Stomach (tissue), 4 donors: Measurements from ENCODE around the gene TOGARAM1.

ENCODE experiments used
- CTCF ChIP-seq, 7 experiments: fragments of 450-650 bp in 4 of 7; fragments of 200-600 bp in 3 of 7; sonication (generic) in 3 of 7; IDR thresholded peaks; one replicate each; pipeline ENCODE4 v1.5.1; 2016 to 2019; ENCODE audit warnings: antibody characterized with exemption in 7 of 7, control low read depth in 2 of 7, mild to moderate bottlenecking in 1 of 7
- POLR2A ChIP-seq, 4 donors: fragments of 450-650 bp; IDR thresholded peaks; one replicate each; pipeline ENCODE4 v1.6.1; 2016; ENCODE audit warnings: antibody characterized with exemption in 4 of 4, control low read depth in 2 of 4, mild to moderate bottlenecking in 1 of 4, moderate library complexity in 1 of 4
- POLR2AphosphoS5 ChIP-seq, 3 donors: sonication (generic); formaldehyde crosslinking; IDR thresholded peaks; one replicate each; pipeline ENCODE4 v1.6.1; 2016; ENCODE audit warnings: antibody characterized with exemption in 3 of 3

- no peak for TF ChIP-seq POLR2AphosphoS5 (IDR thresholded peaks at IDR 0.05)
- TF ChIP-seq CTCF (IDR thresholded peaks at IDR 0.05), result no peak
- TF ChIP-seq POLR2A (IDR thresholded peaks at IDR 0.05), result no peak
These were observed 141.8 kb downstream of the TOGARAM1 start for GRCh38 chr14:45103806-45104205.
